Measurements from ENCODE around the gene FAM13A. TPM values are rescaled to one million over a fixed set of nuclear protein-coding genes. Genes with fewer than 3 reads are reported as not detected.
A peak's percentile ranks its signal among the peaks of the same experiment; 100 is the strongest.

Gene FAM13A
- total RNA-seq, 1 donor from 2014 or later: 39.1 TPM

- TF ChIP-seq CTCF (IDR thresholded peaks at IDR 0.05): no peak
- H3K4me3 ChIP-seq: no peak overlapping the region
- ATAC-seq (no peak), DNase-seq (no peak)
- H3K27ac ChIP-seq: no peak overlapping the region
- H3K36me3 ChIP-seq: no peaks in the 10 kb centered on the region
- no peaks in the 10 kb centered on the region for H3K27me3 ChIP-seq (ENCODE audit: low read depth)
- intact Hi-C loops (cut with DNase I): no loop called here
- H3K9me3 ChIP-seq: no peaks in the 10 kb centered on the region
- H3K4me1 ChIP-seq: no peaks in the 10 kb centered on the region
Measured at GRCh38 chr4:88866862-88867550, 190.0 kb downstream of the FAM13A start.

GRCh38 chr4:88865466-88865865 is 191.5 kb downstream of the FAM13A start:
- Histone ChIP-seq H3K27me3 (ENCODE audit: low read depth) (no peaks in the 10 kb centered on the region), H3K27ac (no peak overlapping the region), H3K4me1 (peaks cover 6% of the 10 kb centered on the region), H3K36me3 (no peaks in the 10 kb centered on the region), H3K9me3 (no peaks in the 10 kb centered on the region), H3K4me3 (no peak overlapping the region)
- intact Hi-C loops (cut with DNase I): no loop called here
- DNase-seq: no peak
- no peak for ATAC-seq
- no peak for TF ChIP-seq CTCF (IDR thresholded peaks at IDR 0.05)

GRCh38 chr4:88865046-88865445 is 191.9 kb downstream of the FAM13A start:
- ATAC-seq (no peak), DNase-seq (no peak)
- Histone ChIP-seq H3K4me3 (no peak overlapping the region), H3K9me3 (no peaks in the 10 kb centered on the region), H3K27ac (no peak overlapping the region), H3K27me3 (ENCODE audit: low read depth) (no peaks in the 10 kb centered on the region), H3K36me3 (no peaks in the 10 kb centered on the region), H3K4me1 (peaks cover 10% of the 10 kb centered on the region)
- no peak for TF ChIP-seq CTCF (IDR thresholded peaks at IDR 0.05)
- intact Hi-C loops (cut with DNase I): no loop called here

GRCh38 chr4:88860586-88860985 is 196.4 kb downstream of the FAM13A start:
- DNase-seq: no peak
- Histone ChIP-seq H3K27me3 (ENCODE audit: low read depth) (no peaks in the 10 kb centered on the region), H3K4me3 (no peak overlapping the region), H3K36me3 (no peaks in the 10 kb centered on the region), H3K27ac (no peak overlapping the region), H3K4me1 (peaks cover 10% of the 10 kb centered on the region), H3K9me3 (no peaks in the 10 kb centered on the region)
- peak in 1 of 2 donors; percentile 19 for ATAC-seq
- no peak for TF ChIP-seq CTCF (IDR thresholded peaks at IDR 0.05)
- intact Hi-C loops (cut with DNase I): no loop called here

DNA sequence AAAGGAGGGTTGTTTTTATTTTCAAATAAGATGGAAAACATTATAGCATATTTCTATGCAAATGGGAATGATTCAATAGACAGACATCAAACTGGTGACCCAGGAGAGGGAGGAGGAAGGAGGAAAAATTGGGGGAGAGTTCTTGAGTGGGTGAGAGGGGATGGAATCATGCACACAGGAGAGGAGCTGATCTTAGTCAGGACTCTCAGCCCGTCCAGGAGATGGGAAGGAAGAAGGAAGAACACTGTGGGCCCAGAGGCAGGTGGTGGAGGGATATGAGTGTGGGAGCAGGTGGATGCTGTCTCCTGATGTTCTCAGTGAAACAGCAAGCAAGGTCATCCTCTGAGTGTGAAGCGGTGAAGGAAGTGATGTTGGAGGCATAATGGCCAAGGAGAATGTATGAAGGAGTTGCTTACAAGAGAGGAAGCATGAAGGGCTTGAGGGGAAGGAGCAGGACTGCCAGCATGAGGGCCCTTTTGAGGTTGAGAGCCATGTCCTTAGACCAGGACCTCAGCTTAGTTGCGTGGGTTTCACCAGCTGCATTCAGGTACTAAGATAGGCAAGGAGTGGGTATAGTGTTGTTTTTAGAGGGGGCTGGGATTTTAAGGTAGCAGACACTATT is 197.7 kb downstream of the FAM13A start:
- ATAC-seq: peak; percentile 34 to 47
- intact Hi-C loops (cut with DNase I): no loop called here
- no peak for TF ChIP-seq CTCF (IDR thresholded peaks at IDR 0.05)
- DNase-seq: no peak
- Histone ChIP-seq H3K27me3 (ENCODE audit: low read depth) (no peaks in the 10 kb centered on the region), H3K36me3 (no peaks in the 10 kb centered on the region), H3K27ac (peak overlapping the region; percentile 54), H3K4me3 (no peak overlapping the region), H3K4me1 (peaks cover 10% of the 10 kb centered on the region), H3K9me3 (no peaks in the 10 kb centered on the region)

All from lower lobe of right lung (tissue), 2 donors.